M059J (cell line): ENCODE results near the gene ZNF566. TPM values are rescaled to one million over a fixed set of nuclear protein-coding genes. Genes with fewer than 3 reads are reported as not detected.
"Not testable (repeated sequence)": the region's sequence is repeated elsewhere in the genome, so short reads cannot be mapped to it uniquely, and the experiment has no call there.

Experiments used
- DNase-seq: peaks from one replicate; pipeline ENCODE4 v3.0.0-alpha.2; 2012; ENCODE audit warnings: low read depth
- total RNA-seq: library from RNA; depleted of rRNA; stranded (reverse); fragments of >200 nt; shearing (Covaris generic); gene quantifications from 2 replicates; pipeline ENCODE4 v1.2.3, GENCODE V29; 2014; rRNA removed

The ZNF566 gene
- total RNA-seq, result 4.5 and 6.7 TPM in 2 replicates

GRCh38 chr19:36489118-36489919 is at the start of gene ZNF566:
TSS of gene ZNF566 (minus strand) at chr19:36489561. CDS start at chr19:36476557, 13,004 bp downstream.
- DNase-seq, result peak; percentile 97

DNA sequence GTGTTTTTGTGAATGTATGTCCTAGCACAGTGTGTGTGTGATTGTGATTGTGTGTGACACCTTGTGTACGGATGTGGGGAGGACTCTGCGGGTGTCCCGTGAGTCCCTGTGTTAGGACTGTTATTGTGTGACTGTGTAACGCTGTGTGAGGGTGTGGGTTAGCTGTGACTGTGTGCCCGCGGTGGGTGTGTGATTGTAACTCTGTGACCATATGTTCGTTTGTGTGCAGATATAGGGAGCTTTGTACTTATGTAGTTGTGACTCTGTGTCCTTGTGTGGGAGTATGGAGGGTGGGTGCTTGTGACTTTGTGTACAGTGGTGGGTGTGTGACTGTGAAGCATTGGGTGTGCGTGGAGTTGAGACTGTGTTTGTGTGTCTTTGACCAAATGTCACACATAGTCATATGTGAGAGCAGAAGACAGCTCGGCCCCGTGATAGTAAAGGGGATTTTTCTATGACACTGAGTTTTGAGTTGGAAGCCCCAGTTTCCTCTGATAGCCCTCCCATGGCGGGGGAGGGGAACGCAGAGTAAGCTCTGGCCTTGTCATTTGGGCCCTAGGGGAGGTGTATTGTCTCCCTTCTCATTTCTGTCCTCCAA is 39.7 kb upstream of the ZNF566 start:
- peak; percentile 16 for DNase-seq

GRCh38 chr19:36528194-36528920 is 39.0 kb upstream of the ZNF566 start, which contains the start of gene ZNF260:
TSS of gene ZNF260 (minus strand) at chr19:36528271. CDS start at chr19:36515238, 13,033 bp downstream.
- peak; percentile 98 for DNase-seq

DNA sequence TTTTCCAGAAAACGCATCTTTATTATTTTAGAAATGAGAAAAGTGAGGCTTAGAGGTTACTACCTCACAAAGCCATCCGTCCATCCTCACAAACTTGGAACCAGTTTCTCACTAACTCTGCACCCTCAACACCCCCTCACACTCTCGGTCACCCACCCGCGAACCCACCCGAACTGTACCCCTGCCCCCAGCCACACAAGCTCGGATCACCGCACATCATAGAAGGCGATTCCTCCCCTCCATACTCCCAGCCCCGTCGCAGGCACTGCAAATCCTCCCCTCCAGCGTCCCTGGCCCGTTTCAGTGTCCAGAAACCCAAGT is 38.5 kb upstream of the ZNF566 start:
- no peak for DNase-seq

- DNase-seq, result no peak
Measured at GRCh38 chr19:36527341-36527740, 38.0 kb upstream of the ZNF566 start.

DNA sequence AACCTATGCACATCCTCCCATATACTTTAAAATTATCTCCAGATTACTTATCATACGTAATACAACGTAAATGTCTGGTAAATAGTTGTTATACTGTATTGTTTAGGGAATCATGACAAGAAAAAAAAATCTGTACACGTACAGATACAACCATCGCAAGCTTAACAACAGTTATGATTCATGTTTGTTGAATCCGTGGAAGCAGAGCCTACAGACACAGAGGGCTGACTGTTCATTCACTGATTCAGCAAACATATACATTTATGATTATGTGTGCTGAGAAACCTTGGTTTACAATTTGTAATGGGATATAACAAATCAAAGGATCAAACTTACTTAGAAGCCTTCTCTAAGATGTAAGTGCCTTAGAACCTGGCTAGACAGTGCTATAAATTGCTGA is 37.2 kb upstream of the ZNF566 start:
- DNase-seq, result no peak

DNA sequence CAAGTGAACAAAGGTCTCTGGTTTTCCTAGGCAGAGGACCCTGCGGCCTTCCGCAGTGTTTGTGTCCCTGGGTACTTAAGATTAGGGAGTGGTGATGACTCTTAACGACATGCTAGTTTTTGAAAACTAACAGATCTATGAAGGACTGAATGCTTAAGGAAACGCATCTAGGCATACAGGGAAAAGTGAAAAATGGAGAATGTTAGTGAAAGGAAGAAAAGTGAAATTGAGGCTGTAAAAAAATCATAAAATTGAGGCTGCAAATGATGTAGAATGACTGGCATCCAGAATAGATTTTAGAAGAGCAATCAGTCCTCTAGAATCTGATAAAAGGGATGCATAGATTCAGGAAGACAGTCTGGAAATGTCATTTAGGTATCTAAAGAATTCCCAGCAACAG is 35.3 kb upstream of the ZNF566 start:
- no peak for DNase-seq

DNA sequence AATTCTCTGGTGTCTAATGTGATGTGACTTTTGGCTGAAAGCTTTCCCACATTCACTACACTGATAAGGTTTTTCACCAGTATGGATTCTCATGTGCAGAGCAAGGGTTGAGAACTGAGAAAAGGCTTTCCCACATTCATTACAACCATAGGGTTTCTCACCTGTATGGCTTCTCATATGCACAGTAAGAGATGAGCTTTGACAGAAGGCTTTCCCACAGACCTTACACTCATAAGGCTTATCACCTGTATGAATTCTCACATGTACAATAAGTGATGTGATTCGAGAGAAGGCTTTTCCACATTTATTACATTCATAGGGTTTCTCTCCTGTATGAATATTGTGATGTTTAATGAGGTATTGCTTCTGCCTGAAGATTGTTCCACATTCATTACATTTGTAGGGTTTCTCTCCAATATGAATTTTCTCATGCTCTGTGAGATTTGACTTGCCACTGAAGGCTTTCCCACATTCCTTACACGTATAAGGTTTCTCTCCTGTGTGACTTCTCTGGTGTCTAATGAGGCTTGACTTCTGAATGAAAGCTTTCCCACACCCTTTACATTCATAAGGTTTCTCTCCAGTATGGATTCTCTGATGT is 24.8 kb upstream of the ZNF566 start:
- DNase-seq, result no peak

DNA sequence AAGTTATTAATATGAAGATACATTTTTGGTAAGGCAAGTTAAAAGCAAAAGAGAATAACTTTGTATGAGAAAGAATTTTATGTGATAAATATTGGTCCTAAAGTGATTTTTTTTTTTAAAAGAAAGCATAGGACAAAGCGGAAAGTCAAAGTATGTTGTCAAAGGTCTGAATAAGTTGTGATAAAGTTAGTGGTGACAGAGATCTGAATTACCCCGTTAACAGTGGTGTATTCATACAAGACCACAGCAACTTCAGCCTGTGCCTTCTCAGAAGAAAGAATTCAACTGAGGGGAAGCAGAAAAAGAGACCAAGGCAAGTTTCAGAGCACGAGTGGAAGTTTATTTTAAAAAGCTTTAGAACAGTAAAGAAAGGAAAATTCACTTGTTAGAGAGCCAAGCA is 19.0 kb upstream of the ZNF566 start:
- no peak for DNase-seq

DNA sequence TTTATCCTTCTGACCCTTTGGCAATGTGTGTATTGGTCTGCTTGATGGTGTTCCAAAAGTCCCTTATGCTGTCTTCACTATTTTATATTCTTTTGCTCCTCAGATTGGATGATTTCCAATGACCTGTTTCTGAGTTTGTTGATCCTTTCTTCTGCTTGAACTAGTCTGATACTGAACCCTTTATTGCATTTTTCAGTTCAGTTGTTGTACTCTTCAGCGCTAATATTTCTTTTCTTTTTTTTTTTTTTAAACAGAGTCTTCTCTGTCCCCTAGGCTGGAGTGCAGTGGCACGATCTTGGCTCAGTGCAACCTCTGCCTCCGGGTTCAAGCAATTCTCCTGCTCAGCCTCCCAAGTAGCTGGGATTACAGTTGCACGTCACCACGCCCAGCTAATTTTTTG is 12.6 kb upstream of the ZNF566 start:
- no peak for DNase-seq

DNA sequence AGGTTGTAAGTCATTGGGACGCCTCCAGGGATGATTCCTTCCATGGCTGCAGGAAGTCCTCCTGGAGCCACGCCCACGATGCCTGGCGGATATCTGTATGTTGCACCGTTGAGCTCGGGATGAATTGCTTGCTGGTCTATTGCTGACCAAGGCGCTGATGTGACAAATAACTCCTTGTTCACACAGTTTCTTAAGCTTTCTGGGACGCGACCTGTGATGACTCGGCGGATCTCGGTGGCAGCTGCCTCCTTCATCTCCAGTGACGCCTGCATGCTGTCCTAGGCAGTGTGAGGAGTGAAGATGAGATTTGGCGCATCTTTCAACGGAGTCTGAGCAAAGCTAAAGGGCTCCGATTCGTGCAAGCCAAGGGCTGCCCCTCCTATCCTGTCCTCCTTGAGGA is 7.6 kb upstream of the ZNF566 start:
- DNase-seq, result no peak

DNA sequence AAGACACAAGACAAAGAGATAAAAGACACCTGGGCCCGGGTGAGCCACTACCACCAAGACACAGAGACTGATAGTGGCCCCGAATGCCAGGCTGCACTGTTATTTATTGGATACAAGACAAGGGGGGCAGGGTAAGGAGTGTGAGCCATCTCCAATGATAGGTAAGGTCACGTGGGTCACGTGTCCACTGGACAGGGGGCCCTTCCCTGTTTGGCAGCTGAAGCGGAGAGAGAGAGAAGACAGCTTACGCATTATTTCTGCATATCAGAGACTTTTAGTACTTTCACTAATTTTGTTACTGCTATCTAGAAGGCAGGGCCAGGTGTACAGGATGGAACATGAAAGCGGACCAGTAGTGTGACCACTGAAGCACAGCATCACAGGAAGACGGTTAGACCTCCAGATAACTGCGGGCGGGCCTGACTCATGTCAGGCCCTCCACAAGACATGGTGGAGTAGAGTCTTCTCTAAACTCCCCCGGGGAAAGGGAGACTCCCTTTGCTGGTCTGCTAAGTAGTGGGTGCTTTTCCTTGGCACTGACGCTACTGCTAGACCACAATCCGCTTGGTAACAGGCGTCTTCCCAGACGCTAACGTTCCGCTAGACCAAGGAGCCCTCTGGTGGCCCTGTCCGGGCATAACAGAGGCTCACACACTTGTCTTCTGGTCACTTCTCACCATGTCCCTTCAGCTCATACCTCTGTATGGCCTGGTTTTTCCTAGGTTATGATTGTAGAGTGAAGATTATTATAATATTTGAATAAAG is 3.5 kb upstream of the ZNF566 start:
- peak; percentile 38 for DNase-seq

DNA sequence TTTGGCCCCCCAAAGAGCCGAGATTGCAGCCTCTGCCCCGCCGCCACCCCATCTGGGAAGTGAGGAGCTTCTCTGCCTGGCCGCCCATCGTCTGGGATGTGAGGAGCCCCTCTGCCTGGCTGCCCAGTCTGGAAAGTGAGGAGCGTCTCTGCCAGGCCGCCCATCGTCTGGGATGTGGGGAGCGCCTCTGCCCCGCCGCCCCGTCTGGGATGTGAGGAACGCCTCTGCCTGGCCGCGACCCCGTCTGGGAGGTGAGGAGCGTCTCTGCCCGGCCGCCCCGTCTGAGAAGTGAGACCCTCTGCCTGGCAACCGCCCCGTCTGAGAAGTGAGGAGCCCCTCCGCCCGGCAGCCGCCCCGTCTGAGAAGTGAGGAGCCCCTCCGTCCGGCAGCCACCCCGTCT is 1.5 kb upstream of the ZNF566 start:
- DNase-seq, result not testable (repeated sequence)

DNA sequence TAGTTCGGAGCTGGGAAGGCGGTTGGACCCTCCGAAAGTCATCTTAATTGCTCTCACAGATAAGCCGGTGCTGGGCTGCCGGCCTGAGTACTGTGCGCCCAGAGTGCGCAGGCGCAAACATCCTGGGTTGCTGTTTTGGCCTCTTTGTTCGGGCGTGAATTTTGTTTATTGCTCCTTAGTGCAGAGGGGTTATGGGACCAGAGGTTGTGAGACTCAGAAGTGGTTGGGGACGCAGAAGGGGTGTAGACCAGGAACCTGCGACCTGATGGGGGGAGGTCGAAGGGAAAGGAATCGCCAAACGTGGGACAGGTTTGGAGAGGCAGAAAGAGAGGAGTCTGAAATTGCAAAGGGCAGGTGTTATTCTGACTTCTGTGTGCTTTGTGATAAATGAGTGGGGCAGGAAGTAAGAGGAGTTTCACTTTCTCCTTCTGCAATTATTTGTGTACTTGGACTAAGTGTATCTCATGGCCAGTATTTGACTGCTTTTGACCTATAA is 607 bp upstream of the ZNF566 start:
- DNase-seq, result peak; percentile 94

DNA sequence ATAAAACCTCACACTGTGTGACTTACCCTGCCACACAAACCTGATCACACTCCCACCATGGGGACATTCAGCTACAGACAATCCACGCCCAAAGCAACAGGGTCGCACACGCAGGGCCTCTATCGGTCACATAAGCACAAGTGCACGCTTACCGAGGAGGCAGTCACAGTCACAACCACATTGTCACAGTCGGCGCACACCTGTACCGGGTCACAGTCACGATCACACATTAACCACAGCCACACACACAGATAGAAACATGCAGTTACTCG is 579 bp downstream of the ZNF566 start:
- DNase-seq, result no peak

GRCh38 chr19:36488118-36488845 is 1.1 kb downstream of the ZNF566 start:
- DNase-seq, result peak; percentile 54

DNA sequence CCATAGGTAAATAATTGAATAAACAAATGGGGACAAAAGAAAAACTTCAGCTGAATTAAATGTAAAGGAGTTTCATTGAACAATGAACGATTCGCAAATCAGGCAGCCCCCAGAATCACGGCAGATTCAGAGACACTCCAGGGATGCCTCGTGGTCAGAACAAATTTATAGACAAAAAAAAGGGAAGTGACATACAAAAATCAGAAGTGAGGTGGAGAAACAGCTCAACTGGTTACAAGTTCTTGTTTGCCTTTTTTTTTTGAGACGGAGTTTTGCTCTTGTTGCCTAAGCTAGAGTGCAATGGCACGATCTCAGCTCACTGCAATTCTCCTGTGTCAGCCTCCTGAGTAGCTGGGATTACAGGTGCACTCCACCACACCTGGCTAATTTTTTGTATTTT is 5.7 kb downstream of the ZNF566 start:
- no peak for DNase-seq

DNA sequence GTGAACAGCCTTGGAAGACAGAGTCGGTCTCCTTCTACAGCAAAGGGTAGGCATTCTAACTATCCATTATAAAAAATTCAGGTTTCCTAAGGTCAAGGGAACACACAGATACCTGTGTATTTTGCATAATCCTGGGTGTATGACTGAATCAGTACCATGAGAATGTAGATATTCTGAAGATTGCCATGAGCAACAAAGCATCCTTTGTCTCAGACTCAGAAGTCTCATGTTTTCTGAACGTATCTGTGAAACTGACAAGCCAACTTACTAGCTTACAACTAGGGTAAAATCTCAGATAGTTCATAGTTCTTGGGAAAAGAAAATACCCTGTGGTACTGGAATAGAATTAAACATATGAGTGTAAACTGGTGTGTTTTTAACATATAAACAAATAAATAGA is 6.5 kb downstream of the ZNF566 start:
- DNase-seq, result no peak

- DNase-seq, result peak; percentile 33
Measured at GRCh38 chr19:36460046-36460445, 29.3 kb downstream of the ZNF566 start.

GRCh38 chr19:36456831-36457230 is 32.5 kb downstream of the ZNF566 start:
- DNase-seq, result no peak

GRCh38 chr19:36449059-36449670 is 40.2 kb downstream of the ZNF566 start:
- DNase-seq, result peak; percentile 1
